Kidney epithelial cell (primary cell): Measurements from ENCODE around the gene OPCML. TPM values are rescaled to one million over a fixed set of nuclear protein-coding genes. Genes with fewer than 3 reads are reported as not detected.

ENCODE experiments used
- DNase-seq: peaks from one replicate; pipeline ENCODE4 v3.0.0-alpha.2; 2010; ENCODE audit warnings: low read depth
- H3K27me3 ChIP-seq: 2 replicates; pipeline ENCODE4 v1.6.0; 2011; ENCODE audit warnings: low read length; ENCODE audit not compliant: control insufficient read depth, insufficient read depth
- H3K36me3 ChIP-seq: 2 replicates; pipeline ENCODE4 v1.5.1; 2011; ENCODE audit warnings: low read length; ENCODE audit not compliant: control insufficient read depth, insufficient read depth
- H3K4me3 ChIP-seq: 2 replicates; pipeline ENCODE4 v1.5.1; 2011; ENCODE audit warnings: low read depth, mild to moderate bottlenecking, control low read depth, low read length
- total RNA-seq: library from RNA; depleted of rRNA; stranded (reverse); fragments of >200 nt; gene quantifications from 2 replicates; pipeline ENCODE4 v1.2.3, GENCODE V29; 2015
- TF ChIP-seq, protein P1 (sequence below): IDR thresholded peaks from 2 replicates; pipeline ENCODE4 v1.5.1; 2011; ENCODE audit warnings: mild to moderate bottlenecking, moderate library complexity, low read length, control low read depth, inconsistent platforms; ENCODE audit not compliant: insufficient read depth, poor library complexity, severe bottlenecking

OPCML gene
- total RNA-seq, 1 donor from 2014 or later = under 0.01 TPM

DNA sequence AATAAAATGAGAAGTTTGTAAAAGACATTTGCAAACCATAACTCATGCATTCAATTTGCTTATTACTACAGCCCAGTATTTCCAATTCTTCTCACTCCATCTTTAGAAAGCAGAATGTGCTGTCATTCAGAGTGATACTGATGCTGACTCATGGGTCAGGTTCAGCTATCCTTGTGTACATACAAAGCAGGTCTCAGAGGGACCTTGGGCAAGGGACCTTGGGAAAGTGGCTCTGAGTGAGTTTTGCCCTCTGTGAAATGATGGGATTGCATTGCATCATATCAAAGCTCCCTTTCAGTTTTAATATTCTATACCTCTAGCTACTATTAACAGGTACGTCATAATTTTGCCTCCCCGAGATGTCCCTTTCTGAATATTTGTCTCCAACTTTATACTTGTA lies 848.7 kb downstream of the OPCML start:
- TF ChIP-seq, protein P1, sequence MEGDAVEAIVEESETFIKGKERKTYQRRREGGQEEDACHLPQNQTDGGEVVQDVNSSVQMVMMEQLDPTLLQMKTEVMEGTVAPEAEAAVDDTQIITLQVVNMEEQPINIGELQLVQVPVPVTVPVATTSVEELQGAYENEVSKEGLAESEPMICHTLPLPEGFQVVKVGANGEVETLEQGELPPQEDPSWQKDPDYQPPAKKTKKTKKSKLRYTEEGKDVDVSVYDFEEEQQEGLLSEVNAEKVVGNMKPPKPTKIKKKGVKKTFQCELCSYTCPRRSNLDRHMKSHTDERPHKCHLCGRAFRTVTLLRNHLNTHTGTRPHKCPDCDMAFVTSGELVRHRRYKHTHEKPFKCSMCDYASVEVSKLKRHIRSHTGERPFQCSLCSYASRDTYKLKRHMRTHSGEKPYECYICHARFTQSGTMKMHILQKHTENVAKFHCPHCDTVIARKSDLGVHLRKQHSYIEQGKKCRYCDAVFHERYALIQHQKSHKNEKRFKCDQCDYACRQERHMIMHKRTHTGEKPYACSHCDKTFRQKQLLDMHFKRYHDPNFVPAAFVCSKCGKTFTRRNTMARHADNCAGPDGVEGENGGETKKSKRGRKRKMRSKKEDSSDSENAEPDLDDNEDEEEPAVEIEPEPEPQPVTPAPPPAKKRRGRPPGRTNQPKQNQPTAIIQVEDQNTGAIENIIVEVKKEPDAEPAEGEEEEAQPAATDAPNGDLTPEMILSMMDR = no peak
- Histone ChIP-seq H3K36me3 (no peaks in the 10 kb centered on the region), H3K4me3 (no peak overlapping the region), H3K27me3 (no peaks in the 10 kb centered on the region)
- DNase-seq = no peak

DNA sequence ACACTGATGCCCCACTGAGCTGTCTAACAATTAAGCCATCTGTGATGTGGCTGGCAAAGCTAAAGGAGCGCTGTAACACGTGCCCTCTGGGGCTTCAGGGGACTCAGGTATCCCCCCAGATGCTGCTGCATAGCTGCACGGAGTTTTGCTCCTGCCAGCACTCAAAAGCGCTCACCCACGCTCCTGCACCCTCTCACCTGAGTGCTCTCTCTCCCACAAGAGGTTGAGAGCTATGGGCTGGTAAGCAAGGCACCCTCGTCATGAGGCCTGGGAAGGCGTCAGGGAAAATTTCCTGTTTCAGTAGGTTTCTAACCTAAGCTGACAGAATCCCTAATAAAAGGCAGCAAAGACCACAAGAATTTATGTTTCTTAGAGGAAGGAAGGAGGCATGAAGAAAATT lies 850.3 kb downstream of the OPCML start:
- TF ChIP-seq, protein P1 = no peak
- no peak for DNase-seq

DNA sequence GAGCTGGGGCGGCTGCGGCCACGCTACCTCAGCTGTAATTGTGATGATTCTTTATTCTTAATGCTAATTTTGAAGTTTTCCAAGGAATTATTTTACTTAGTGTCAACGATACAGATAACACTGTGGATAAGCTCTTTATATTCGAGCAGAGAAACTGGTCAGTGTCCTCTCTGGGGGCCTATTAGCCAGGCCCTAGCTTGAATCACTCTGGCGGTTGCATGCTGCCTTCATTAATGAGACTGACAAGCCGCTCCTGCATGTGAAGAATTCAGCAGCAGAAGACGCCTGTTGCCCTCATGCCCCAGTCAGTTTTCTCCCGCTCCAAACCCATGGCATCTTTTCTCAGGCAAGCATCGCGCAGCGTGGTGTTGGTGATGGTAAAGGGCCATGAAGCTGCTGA lies 851.7 kb downstream of the OPCML start:
- TF ChIP-seq, protein P1 = no peak
- DNase-seq = no peak
- H3K4me3 ChIP-seq = no peak overlapping the region
- no peaks in the 10 kb centered on the region for H3K36me3 ChIP-seq
- H3K27me3 ChIP-seq = no peaks in the 10 kb centered on the region

More for the DNA sequence above, 850.3 kb downstream of the OPCML start:
- no peaks in the 10 kb centered on the region for H3K36me3 ChIP-seq
- no peak overlapping the region for H3K4me3 ChIP-seq
- no peaks in the 10 kb centered on the region for H3K27me3 ChIP-seq

DNA sequence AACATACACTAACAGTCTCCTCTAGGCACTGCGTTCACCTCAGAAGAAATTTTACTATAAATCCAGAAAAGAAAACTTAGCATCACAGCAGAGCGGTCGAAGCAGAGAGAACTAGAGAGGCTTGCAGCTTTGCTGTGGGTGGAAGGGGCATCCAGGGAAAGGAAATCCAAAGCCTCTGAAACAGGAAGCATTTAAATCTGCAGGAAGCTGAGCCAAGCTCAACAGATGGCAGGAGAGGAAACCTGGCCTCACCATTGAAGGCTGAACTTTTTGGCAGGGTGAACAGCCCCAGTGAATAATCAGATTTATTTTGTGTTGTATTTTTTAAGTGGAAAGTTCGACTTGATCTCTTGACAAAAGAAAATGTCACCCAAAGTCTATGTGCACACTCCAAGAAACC lies 858.1 kb downstream of the OPCML start:
- Histone ChIP-seq H3K36me3 (no peaks in the 10 kb centered on the region), H3K4me3 (no peak overlapping the region), H3K27me3 (no peaks in the 10 kb centered on the region)
- no peak for DNase-seq
- TF ChIP-seq, protein P1 = no peak

DNA sequence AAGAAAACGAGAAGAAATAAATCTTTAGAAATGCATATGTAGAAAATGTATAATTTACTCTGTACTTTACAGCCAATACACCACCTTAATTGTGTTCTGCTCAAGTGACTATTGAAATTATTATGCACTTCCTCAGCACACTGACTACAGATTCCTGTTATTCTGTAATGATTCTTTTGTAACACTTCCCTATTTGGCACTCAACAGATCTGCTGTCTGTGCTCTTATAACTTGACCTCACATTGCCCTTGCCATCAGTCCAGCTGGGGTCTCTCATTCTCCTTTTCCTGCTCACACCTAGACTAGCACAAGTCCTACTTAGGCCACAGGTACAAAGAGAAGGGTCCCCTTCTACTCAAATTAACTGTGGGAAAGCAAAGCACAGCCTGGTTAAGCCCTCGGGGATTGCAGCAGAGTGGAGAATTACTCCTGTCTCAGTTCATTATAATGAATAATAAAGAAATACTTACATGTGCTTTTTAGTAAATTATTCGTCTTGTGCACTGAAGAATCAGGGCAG lies 860.4 kb downstream of the OPCML start:
- TF ChIP-seq, protein P1 = no peak
- Histone ChIP-seq H3K36me3 (no peaks in the 10 kb centered on the region), H3K27me3 (no peaks in the 10 kb centered on the region), H3K4me3 (no peak overlapping the region)
- DNase-seq = no peak

DNA sequence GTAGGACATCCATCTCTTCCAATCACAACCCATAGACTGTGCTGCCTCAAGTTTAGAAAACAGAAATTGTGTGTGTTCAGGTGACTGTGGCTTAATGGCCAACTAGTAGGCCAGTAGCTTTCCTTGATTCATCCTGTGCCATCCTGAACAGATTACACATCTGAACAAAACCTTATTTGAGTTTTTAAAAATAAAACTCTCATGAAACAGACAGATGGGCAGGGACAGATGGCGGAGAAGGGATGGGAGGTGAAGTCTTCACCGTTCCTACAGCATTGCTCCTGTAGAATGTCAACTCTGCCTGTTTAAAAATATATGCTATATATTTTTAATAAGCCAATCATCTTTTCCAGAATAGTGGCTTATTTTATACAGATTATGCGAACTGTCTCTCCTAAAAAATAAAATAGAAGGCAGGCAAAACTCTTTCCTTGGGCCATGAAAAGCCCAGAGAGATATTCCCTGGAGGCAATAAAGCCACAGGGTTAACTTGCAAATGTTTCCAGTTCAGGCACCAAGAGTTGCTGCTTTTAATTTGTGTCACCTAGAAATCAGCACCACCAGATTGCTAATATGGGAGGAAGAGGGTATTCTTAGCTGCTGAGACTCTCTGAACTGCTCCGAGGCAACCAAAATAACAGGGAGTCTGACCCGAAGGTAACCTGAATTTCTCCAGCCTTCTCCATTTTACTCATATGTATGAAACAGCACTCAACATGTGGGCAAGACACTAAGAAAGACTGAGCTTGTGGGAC lies 861.2 kb downstream of the OPCML start:
- no peak for DNase-seq
- Histone ChIP-seq H3K4me3 (no peak overlapping the region), H3K27me3 (no peaks in the 10 kb centered on the region), H3K36me3 (no peaks in the 10 kb centered on the region)
- TF ChIP-seq, protein P1 = no peak
